HG03432 (cell line): ENCODE measurements around the gene USP28.
"Not testable (repeated sequence)": the region's sequence is repeated elsewhere in the genome, so short reads cannot be mapped to it uniquely, and the experiment has no call there.

Experiments used
- ATAC-seq: cut with Tn5 transposase; IDR thresholded peaks from one replicate; pipeline ENCODE4 v1.9.1; 2021; ENCODE audit warnings: mild to moderate bottlenecking, moderate library complexity; ENCODE audit not compliant: unreplicated experiment

The USP28 gene

GRCh38 chr11:113840932-113841664 lies 34.3 kb downstream of the USP28 start:
- peak; percentile 35 for ATAC-seq

- ATAC-seq, result peak; percentile 91
Observed at GRCh38 chr11:113839842-113840241, 35.5 kb downstream of the USP28 start.

GRCh38 chr11:113838005-113838404 lies 37.4 kb downstream of the USP28 start:
- ATAC-seq, result no peak

GRCh38 chr11:113835306-113835705 lies 40.1 kb downstream of the USP28 start:
- ATAC-seq, result no peak

GRCh38 chr11:113833151-113833550 lies 42.2 kb downstream of the USP28 start:
- ATAC-seq, result no peak

GRCh38 chr11:113831314-113831713 lies 44.1 kb downstream of the USP28 start:
- ATAC-seq, result peak; percentile 97

- no peak for ATAC-seq
Observed at GRCh38 chr11:113829751-113830150, 45.6 kb downstream of the USP28 start.

- ATAC-seq, result no peak
Observed at GRCh38 chr11:113828191-113828590, 47.2 kb downstream of the USP28 start.

GRCh38 chr11:113827477-113827876 lies 47.9 kb downstream of the USP28 start:
- no peak for ATAC-seq

GRCh38 chr11:113818426-113818825 lies 56.9 kb downstream of the USP28 start:
- no peak for ATAC-seq

GRCh38 chr11:113817626-113818025 lies 57.7 kb downstream of the USP28 start:
- no peak for ATAC-seq

- ATAC-seq, result no peak
Observed at GRCh38 chr11:113817162-113817561, 58.2 kb downstream of the USP28 start.

- ATAC-seq, result no peak
Observed at GRCh38 chr11:113814181-113814580, 61.2 kb downstream of the USP28 start.

GRCh38 chr11:113808931-113809330 lies 66.4 kb downstream of the USP28 start:
- no peak for ATAC-seq

- peak; percentile 42 for ATAC-seq
Observed at GRCh38 chr11:113806406-113806805, 69.0 kb downstream of the USP28 start.

GRCh38 chr11:113805640-113806039 lies 69.7 kb downstream of the USP28 start:
- ATAC-seq, result no peak

GRCh38 chr11:113802621-113803020 lies 72.8 kb downstream of the USP28 start:
- no peak for ATAC-seq

GRCh38 chr11:113796663-113797259 lies 78.6 kb downstream of the USP28 start:
- ATAC-seq, result peak; percentile 69

GRCh38 chr11:113789675-113790320 lies 85.6 kb downstream of the USP28 start:
- no peak for ATAC-seq

- ATAC-seq, result not testable (repeated sequence)
Observed at GRCh38 chr11:113789016-113789415, 86.4 kb downstream of the USP28 start.

- ATAC-seq, result no peak
Observed at GRCh38 chr11:113782134-113782533, 93.2 kb downstream of the USP28 start.

GRCh38 chr11:113781682-113782081 lies 93.7 kb downstream of the USP28 start:
- no peak for ATAC-seq
